AG04450 (cell line): Measurements from ENCODE around the gene RRAS2. TPM values are rescaled to one million over a fixed set of nuclear protein-coding genes. Genes with fewer than 3 reads are reported as not detected.
A peak's percentile ranks its signal among the peaks of the same experiment; 100 is the strongest.

Experiments
- CTCF ChIA-PET: fragments of 300-600, 350-600 bp; formaldehyde crosslinking; extraction: SDS; loops from one replicate; lab custom pipeline; 2022; ENCODE audit warnings: antibody characterized with exemption, inconsistent platforms; lab: Charles Lee
- POLR2A ChIA-PET: fragments of 350-600 bp; formaldehyde crosslinking; extraction: SDS; loops from one replicate; lab custom pipeline; 2021; ENCODE audit warnings: antibody characterized with exemption, inconsistent platforms; lab: Yijun Ruan, JAX
- DNase-seq: peaks from one replicate; pipeline ENCODE4 v3.0.0-alpha.2; 2011; ENCODE audit warnings: low read depth, low spot score
- H3K27ac ChIP-seq: one replicate; pipeline ENCODE4 v1.5.1; 2012; ENCODE audit warnings: low read depth, low read length, control low read depth
- H3K27me3 ChIP-seq: one replicate; pipeline ENCODE4 v1.6.0; 2012; ENCODE audit warnings: low read length; ENCODE audit not compliant: control insufficient read depth, insufficient read depth
- H3K4me3 ChIP-seq: 2 replicates; pipeline ENCODE4 v1.5.1; 2011; ENCODE audit warnings: mild to moderate bottlenecking, low read depth, low read length, control low read depth
- H3K9me3 ChIP-seq: 2 replicates; pipeline ENCODE4 v1.5.1; 2012; ENCODE audit warnings: low read length; ENCODE audit not compliant: control insufficient read depth, insufficient read depth
- polyA plus RNA-seq: library from polyadenylated mRNA; depleted of rRNA; stranded (reverse); fragments of >200 nt; gene quantifications from 2 replicates; pipeline ENCODE4 v1.2.3, GENCODE V29; 2011
- TF ChIP-seq, protein P1 (sequence below): IDR thresholded peaks from 2 replicates; pipeline ENCODE4 v1.5.1; 2011; ENCODE audit warnings: low read depth, low read length, control low read depth, inconsistent platforms

RRAS2 gene
- polyA plus RNA-seq, 1 experiment = 95.8 TPM

DNA sequence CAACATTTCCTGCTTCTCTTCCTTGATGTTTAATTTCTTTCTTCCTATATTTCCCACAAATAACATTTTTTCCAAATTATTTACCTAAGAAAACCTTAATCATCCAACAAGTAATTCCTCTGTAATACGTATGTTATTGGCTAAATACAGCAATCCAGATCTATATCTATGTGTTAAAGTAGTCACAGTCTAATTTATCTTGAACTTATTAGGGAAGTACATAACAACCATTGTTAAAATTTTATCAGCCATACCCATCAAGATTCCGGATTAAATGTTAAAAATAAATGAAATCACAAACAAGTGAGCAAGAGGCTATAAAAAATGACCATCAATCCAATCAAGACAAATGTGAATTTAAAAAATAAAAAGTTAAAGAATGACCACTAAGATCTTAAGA is 36.5 kb downstream of the RRAS2 start:
- CTCF ChIA-PET = interaction anchor here (1.9 to 2.9 kb wide), 2 partner anchors 10 to 14 kb away, joined by 5 to 17 read pairs; no protein-coding TSS in a partner anchor
- POLR2A ChIA-PET = interaction anchor here (0.7 kb wide), 1 partner anchor 35 kb away, joined by 3 read pairs; no protein-coding TSS in a partner anchor
- no peak for DNase-seq
- TF ChIP-seq, protein P1, sequence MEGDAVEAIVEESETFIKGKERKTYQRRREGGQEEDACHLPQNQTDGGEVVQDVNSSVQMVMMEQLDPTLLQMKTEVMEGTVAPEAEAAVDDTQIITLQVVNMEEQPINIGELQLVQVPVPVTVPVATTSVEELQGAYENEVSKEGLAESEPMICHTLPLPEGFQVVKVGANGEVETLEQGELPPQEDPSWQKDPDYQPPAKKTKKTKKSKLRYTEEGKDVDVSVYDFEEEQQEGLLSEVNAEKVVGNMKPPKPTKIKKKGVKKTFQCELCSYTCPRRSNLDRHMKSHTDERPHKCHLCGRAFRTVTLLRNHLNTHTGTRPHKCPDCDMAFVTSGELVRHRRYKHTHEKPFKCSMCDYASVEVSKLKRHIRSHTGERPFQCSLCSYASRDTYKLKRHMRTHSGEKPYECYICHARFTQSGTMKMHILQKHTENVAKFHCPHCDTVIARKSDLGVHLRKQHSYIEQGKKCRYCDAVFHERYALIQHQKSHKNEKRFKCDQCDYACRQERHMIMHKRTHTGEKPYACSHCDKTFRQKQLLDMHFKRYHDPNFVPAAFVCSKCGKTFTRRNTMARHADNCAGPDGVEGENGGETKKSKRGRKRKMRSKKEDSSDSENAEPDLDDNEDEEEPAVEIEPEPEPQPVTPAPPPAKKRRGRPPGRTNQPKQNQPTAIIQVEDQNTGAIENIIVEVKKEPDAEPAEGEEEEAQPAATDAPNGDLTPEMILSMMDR = no peak
- Histone ChIP-seq H3K27ac (no peak overlapping the region), H3K9me3 (no peaks in the 10 kb centered on the region), H3K27me3 (no peaks in the 10 kb centered on the region), H3K4me3 (no peak overlapping the region)

DNA sequence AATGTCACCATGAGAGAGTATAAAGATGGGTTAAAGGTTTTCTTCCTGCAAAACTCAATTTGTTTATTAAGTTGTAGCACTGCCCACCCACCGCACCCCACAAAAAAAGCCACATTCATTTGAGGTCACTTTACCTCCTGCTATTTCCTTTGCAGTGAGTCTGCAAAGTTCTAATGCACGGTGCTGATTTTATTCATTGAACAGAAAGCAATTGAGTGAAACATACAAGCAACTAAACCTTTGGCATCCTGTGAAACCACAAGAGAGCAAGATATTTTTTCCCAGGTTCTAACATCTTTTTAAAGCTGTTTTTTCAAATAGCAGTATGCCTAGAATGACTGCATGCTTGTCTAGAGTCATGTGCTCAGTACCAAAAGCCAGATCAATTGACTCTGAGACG is 39.0 kb downstream of the RRAS2 start:
- DNase-seq = no peak
- no peak overlapping the region for H3K4me3 ChIP-seq
- CTCF ChIA-PET = interaction anchor here (0.9 to 2.9 kb wide), 3 partner anchors 12 to 135 kb away, joined by 3 to 17 read pairs (median 8); no protein-coding TSS in a partner anchor
- TF ChIP-seq, protein P1 = no peak
- POLR2A ChIA-PET = no interaction called here
- no peak overlapping the region for H3K27ac ChIP-seq
- no peaks in the 10 kb centered on the region for H3K9me3 ChIP-seq
- H3K27me3 ChIP-seq = no peaks in the 10 kb centered on the region

DNA sequence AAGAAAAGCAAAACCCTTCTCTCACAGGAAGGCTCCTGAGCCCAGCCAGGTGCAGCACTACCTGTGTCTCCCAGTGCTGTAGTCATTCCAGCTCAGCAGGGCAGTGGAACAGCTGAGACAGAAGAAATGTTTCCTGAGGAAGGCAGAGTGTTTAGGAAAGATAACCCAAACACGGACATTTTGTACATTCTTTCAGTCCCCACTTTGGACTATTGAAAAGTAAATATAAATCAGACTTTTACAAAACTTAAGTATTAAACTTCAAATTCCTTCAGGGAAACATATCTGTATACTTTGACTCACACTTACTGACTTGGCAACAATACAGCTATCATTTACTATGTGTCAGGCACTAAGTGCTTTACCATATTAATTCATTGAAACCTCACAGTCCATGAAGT is 40.4 kb downstream of the RRAS2 start:
- CTCF ChIA-PET = interaction anchor here (1.2 to 1.7 kb wide), 4 partner anchors 9 to 138 kb away, joined by 3 to 8 read pairs (median 6); no protein-coding TSS in a partner anchor

DNA sequence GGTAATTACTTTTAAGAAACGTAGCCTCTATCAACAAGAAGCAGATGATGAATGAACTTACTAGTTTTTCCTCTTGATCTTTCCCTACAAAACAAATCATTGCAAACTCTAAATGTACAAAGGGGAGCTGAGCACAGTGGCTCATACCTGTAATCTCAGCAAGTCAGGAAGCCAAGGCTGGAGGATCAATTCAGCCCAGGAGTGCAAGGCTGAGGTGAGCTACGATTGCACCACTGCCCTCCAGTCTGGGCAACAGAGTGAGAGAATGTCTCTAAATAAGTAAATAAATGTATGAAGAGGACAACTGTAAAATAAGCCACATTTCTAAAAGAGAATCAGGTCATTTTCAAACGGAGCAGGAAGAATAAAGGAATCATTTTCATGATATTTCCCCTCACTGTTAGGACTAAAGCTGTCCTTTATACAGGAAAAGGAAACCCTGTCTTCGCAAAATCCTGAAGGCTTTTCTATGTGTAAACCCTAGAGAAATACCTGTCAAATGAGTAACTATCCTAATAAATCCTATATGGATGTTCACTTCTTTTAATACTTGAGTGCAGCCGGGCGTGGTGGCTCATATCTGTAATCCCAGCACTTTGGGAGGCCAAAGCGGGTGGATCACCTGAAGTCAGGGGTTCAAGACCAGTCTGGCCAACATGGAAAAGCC is 41.2 kb downstream of the RRAS2 start:
- ChIA-PET POLR2A (interaction anchor here (0.7 to 1.2 kb wide), 2 partner anchors 10 to 41 kb away, joined by 5 read pairs; no protein-coding TSS in a partner anchor), CTCF (interaction anchor here (0.8 to 1.7 kb wide), 5 partner anchors 8 to 138 kb away, joined by 3 to 8 read pairs (median 5); no protein-coding TSS in a partner anchor)
- H3K27ac ChIP-seq = no peak overlapping the region
- H3K27me3 ChIP-seq = no peaks in the 10 kb centered on the region
- TF ChIP-seq, protein P1 = no peak
- DNase-seq = no peak
- H3K4me3 ChIP-seq = no peak overlapping the region
- no peaks in the 10 kb centered on the region for H3K9me3 ChIP-seq

More for the DNA sequence above, 40.4 kb downstream of the RRAS2 start:
- POLR2A ChIA-PET = interaction anchor here (0.7 to 1.2 kb wide), 2 partner anchors 10 to 40 kb away, joined by 5 read pairs; no protein-coding TSS in a partner anchor
- Histone ChIP-seq H3K27me3 (no peaks in the 10 kb centered on the region), H3K27ac (peak overlapping the region; percentile 58), H3K9me3 (no peaks in the 10 kb centered on the region), H3K4me3 (no peak overlapping the region)
- TF ChIP-seq, protein P1 = no peak
- DNase-seq = no peak

DNA sequence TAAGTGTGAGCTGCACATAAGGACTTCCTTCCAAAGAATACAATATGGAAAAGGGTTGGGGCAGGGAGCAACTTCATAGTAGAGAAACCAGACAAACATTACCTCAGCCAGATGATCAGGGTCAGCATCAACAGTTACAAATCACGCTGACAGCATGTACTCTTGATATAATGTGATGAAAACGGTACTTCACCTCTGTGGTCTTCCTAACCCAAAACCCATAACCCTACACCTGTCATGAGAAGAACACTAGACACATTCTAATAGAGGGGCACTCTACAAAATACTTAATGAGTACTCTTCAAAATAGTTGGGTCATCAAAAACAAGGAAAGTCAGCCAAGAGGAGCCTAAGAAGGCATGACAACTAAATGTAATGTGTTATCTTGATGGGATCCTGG is 43.9 kb downstream of the RRAS2 start:
- no peak for DNase-seq
- TF ChIP-seq, protein P1 = no peak
- Histone ChIP-seq H3K9me3 (no peaks in the 10 kb centered on the region), H3K27me3 (no peaks in the 10 kb centered on the region), H3K27ac (no peak overlapping the region), H3K4me3 (no peak overlapping the region)
- POLR2A ChIA-PET = no interaction called here
- CTCF ChIA-PET = interaction anchor here (0.8 to 5.8 kb wide), 2 partner anchors 140 kb away, joined by 3 to 27 read pairs; no protein-coding TSS in a partner anchor
